Measurements from ENCODE around the gene PALLD. TPM values are rescaled to one million over a fixed set of nuclear protein-coding genes. Genes with fewer than 3 reads are reported as not detected.
"Not testable (repeated sequence)": the region's sequence is repeated elsewhere in the genome, so short reads cannot be mapped to it uniquely, and the experiment has no call there.

PALLD gene
- polyA plus RNA-seq, 3 donors: 7.0 to 145 (median 22.7) TPM

GRCh38 chr4:168723020-168723419 is 226.2 kb downstream of the PALLD start:
- no peak overlapping the region for H3K27ac ChIP-seq (ENCODE audit: low read depth, low read length)
- 19 to 62% (median 25%) methylated on average over 3 of the region's 3 CpGs for WGBS, 3 donors

DNA sequence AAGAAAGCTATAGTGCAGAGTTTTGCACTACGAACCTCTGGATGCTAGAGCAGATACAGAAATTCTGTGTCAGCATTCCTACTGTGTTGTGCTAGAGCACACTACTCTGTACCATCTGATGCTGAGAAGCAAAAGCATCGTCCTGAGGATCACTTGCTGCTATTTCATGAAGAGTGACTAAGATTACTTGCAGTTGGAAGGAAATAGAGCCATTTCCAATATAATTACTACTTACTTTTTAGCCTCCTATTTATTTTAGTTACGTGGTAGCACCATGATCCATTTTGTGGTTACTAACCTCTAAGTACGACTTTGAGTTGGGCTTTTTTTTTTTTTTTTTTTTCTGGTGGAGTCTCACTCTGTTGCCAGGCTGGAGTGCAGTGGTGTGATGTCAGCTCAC is 226.7 kb downstream of the PALLD start:
- no peak overlapping the region for H3K27ac ChIP-seq (ENCODE audit: low read depth, low read length)

DNA sequence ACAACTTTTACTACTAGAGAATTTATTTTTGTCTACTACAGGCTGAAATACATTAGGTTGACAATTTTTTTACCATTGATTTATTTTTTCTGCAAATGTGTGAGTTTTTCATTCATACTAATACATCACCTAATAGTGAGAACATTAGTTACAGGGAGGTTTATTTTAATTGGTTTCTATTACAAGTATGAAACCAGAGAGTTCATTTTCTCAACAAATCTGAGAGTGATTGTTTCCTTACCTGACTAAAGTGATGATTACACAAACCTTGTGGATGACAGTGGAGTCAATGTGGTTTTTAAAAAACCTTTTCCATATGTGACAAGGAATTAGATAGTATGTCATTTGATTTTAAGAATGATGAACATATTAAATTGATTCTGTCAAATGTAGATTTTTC is 227.4 kb downstream of the PALLD start:
- no peak overlapping the region for H3K27ac ChIP-seq (ENCODE audit: low read depth, low read length)

More for the DNA sequence above, 226.7 kb downstream of the PALLD start:
- WGBS, 3 donors: 71 to 84% (median 73%) methylated on average over 4 of the region's 4 CpGs

GRCh38 chr4:168724686-168725411 is 228.0 kb downstream of the PALLD start:
- no peak overlapping the region for H3K27ac ChIP-seq (ENCODE audit: low read depth, low read length)
- 81 to 83% (median 82%) methylated on average over 5 of the region's 5 CpGs for WGBS, 3 donors

DNA sequence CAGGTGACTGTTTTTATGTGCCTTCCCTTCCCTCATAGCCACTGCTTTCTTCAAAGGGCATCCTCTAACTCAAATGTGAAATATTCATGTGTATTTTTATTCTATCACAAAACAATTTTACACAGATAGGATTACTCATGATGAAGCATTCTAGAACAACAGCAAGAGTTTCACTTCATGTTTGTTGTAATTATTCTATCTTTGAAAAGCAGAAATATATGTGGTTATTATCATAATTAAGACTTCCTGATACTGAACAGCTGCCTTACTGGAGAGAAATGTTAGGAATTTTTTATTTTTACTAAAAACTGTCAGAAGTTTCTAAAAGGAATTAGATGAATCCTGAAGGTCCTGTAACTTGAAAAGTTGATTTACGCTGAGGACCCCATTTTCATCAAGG is 229.1 kb downstream of the PALLD start:
- H3K27ac ChIP-seq (ENCODE audit: low read depth, low read length): no peak overlapping the region
- WGBS, 3 donors: 86 to 100% (median 95%) methylated on average over 1 of the region's 1 CpG

DNA sequence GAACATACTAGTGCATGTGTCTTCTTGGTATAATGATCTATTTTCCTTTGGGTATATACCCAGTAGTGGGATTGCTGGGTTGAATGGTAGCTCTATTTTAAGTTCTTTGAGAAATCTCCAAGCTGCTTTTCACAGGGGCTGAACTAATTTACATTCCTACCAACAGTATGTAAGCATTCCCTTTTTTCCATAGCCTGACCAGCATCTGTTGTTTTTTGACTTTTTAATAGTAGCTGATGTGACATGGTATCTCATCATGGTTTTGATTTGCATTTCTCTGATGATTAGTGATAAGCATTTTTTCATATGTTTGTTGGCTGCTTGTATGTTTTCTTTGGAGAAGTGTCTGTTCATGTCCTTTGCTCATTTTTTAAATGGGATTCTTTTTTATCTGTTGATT is 230.3 kb downstream of the PALLD start:
- H3K27ac ChIP-seq (ENCODE audit: low read depth, low read length): not testable (repeated sequence)

DNA sequence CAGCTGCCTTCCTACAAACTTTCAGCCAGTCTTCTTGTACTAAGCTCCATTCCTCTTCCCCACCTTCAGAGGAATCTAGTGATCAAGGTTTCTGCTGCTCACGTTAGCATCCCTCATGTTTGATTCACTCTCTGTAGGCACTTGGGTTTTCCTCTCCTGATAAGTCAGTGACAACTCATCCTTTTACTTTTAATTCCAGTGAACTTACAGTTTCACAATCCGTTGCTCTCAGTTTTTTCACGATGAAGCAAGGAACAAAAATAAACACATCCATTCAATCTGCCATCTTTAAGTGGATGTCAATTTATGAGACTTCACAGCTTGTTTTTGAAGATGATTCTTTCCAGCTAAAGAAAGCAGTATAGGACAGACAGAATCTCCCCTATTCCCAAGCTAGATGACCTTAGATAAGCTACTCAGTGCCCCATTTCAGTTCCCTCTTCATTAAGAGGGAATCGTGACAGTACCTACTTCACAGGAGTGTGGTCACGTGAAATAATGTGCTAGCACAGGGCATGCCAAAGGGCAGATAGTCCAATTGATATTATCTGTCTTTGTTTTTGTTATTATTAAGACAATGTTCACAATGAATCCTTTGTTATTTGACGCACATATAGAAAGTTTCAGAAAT is 234.3 kb downstream of the PALLD start:
- 84 to 86% (median 84%) methylated on average over 6 of the region's 6 CpGs for WGBS, 3 donors
- H3K27ac ChIP-seq (ENCODE audit: low read depth, low read length): no peak overlapping the region

GRCh38 chr4:168731706-168732414 is 235.0 kb downstream of the PALLD start:
- H3K27ac ChIP-seq (ENCODE audit: low read depth, low read length): no peak overlapping the region

DNA sequence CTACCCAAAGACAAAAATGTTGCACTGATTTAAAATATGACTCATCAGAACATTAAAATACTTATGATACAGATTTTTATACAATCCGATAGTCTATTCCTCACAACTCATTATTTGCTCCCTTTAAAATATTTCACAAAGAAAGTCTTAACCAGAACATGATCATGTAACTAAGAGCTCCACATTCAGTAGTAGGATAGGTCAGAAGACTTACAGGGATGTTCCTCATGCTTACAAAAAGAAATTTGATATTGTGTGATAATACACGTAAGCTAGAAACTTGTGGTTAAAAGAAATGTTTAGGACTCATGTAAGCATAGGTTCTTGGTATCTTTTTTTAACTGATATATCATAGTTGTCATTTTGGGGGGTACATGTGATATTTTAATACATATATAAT is 235.9 kb downstream of the PALLD start:
- whole genome bisulfite sequencing, 3 donors: 92 to 94% (median 93%) methylated on average over 2 of the region's 2 CpGs
- no peak overlapping the region for H3K27ac ChIP-seq (ENCODE audit: low read depth, low read length)

More at GRCh38 chr4:168731706-168732414, 235.0 kb downstream of the PALLD start:
- 73 to 78% (median 75%) methylated on average over 6 of the region's 6 CpGs for WGBS, 3 donors

GRCh38 chr4:168734703-168735678 is 238.1 kb downstream of the PALLD start:
- WGBS, 3 donors: 67 to 79% (median 75%) methylated on average over 11 of the region's 11 CpGs
- no peak overlapping the region for H3K27ac ChIP-seq (ENCODE audit: low read depth, low read length)

DNA sequence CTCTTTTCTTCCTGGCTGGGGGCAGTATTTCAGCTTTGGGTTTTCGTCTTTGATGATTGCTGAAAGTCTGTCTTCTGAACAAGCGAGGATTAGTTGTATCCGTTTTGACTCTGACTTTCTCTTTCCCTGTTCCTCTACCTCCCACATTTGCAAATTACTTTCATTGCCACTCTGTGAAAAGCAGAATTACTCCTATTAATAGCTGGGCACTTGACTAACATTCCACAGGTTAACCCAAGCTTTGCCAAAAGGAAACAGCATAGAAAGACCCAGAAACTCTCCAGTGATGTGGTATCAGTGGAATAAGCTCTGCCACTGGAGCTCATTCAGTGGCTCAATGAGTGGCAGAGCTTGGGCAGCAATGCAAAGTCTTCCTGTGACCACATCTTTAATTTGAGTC is 238.9 kb downstream of the PALLD start:
- 52 to 84% (median 75%) methylated on average over 3 of the region's 3 CpGs for WGBS, 3 donors

DNA sequence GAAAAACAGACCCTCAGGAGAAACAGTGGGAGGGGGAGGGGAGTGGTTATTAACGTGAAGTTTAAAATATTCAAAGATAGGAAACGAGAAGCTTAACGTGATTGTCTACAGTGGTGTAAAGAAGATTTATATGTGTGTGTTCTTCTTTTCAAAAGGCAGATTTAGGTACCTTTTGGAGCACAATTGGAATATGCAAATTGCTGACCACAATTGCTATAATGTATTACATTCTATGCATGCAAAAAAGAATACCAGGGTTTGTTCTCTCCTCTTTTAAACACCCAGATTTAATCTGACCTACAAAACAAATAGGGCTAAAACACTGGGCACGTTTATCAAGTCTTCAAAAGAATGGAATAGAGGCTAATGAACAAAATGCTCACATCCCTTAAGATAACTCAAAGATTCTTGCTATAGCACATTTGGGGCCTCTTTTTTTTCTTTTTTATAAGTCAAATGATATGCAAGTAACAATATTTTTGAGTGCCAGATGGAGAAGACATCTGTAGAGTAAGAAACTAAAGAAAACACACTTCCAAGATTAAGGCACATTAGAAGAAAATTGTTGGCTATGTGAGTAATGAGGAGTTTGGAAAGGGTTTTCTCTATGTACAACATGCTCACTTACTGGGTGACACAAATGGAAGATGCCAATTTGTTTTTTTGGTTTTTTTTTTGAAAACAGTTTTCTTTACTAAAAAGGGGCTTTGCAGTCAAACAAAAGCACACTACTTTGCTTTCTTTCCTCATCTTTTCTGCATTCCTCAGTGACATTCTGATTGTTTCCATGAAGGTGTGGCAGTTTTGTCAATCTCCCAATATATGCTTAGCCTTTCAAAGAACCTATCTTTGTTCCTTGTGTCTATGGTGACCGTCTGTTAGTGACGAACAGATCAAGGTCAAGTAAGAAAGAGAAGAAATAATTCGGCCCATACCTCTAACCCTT is 240.3 kb downstream of the PALLD start:
- H3K27ac ChIP-seq (ENCODE audit: low read depth, low read length): no peak overlapping the region
- 67 to 86% (median 81%) methylated on average over 7 of the region's 7 CpGs for WGBS, 3 donors

More for the DNA sequence above, 238.9 kb downstream of the PALLD start:
- H3K27ac ChIP-seq (ENCODE audit: low read depth, low read length): no peak overlapping the region

DNA sequence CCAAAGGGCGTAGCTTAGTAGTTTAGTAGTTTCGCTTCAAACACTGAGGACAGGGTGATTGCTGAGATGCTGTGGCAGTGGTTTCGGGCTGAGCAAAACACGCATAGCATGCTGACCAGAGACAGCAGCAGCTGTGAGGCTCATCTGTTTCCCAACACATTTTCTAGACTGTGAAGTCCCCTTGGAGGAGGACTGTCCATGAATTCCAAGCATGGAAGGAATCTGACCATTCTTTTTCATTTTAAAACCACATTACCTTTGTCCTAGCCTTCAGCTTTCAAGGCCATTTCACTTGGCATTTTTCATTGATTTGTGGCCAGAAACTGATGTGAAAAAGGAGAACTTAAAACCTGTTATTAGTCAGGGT is 240.9 kb downstream of the PALLD start:
- H3K27ac ChIP-seq (ENCODE audit: low read depth, low read length): no peak overlapping the region

DNA sequence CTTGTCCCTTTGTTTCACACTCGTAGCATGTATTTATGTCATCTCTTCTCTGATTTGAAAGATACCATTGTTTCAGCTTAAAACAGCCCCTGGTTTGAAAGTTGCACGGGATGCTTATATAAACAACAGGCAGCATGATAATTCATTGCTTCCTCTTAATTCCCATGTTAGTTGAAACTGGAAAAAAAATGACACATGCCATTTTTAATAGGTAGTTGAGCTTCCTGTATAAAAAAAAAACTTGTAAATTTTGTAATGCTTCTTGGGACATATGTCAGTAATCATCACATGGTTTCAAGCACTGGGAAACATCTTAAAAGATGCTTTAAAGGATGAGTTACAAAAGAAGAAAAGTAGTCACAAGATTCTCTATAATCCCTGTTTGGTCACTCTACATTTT is 243.0 kb downstream of the PALLD start:
- no peak overlapping the region for H3K27ac ChIP-seq (ENCODE audit: low read depth, low read length)
- 43 to 49% (median 47%) methylated on average over 2 of the region's 2 CpGs for WGBS, 3 donors

More for the DNA sequence above, 240.9 kb downstream of the PALLD start:
- 92 to 97% (median 94%) methylated on average over 4 of the region's 4 CpGs for WGBS, 3 donors

DNA sequence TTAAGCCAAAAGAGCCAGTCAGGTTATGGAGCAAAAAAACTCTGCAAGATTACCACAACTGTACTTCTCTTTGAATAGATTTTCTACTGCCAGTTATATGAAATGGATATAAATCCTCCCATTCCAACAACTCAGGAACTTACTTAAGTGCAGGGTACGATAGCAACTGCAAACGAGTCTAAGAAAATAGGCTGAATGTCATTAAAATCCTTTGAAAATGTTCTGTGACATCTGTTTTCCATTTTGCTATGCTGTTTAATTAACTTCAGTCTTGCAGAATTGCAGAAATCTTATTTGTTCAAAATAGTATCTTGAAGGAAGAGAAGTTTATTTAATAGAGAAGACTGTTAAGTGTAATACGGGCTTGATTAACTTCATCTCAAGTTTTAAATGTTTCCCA is 243.8 kb downstream of the PALLD start:
- 74 to 83% (median 75%) methylated on average over 3 of the region's 3 CpGs for WGBS, 3 donors
- H3K27ac ChIP-seq (ENCODE audit: low read depth, low read length): no peak overlapping the region

DNA sequence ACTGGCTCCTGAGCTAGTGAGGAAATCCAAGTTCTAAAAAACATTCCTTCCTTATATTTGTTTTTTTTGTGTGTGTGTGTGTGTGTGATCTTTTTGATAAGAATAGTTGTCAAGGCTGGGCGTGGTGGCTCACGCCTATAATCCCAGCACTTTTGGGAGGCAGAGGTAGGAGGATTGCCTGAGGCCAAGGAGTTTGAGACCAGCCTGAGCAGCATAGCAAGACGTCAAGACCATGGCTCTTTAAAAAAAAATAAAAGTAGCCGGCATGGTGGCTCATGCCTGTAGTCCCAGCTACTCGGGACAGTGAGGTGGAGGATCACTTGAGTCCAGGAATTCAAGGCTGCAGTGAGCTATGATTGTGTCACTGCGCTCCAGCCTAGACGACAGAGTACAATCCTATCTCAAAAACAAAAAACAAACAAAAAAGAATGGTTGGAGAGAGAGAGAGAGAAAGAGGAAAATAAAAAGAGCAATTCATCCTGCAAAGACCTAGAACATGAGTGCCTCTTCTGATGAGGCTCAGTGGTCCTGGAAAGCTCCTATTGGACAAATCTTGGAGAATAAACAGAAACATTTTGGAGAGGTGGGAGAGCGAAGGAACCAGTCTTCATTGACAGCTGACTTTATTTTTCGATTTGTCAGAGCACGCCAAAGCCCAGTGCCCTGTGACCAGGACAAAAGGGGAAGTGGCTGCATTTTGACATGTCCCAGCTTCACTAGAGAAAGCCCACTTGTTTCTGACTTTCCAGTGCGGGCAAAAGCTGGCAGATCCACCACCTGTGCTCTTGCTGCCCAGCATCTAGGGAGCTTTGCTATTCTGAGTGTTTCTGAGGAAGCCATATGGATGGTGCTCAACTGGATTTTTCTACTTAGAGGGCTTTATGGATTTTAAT is 244.7 kb downstream of the PALLD start:
- H3K27ac ChIP-seq (ENCODE audit: low read depth, low read length): no peak overlapping the region
- 75 to 82% (median 79%) methylated on average over 11 of the region's 11 CpGs for WGBS, 3 donors

DNA sequence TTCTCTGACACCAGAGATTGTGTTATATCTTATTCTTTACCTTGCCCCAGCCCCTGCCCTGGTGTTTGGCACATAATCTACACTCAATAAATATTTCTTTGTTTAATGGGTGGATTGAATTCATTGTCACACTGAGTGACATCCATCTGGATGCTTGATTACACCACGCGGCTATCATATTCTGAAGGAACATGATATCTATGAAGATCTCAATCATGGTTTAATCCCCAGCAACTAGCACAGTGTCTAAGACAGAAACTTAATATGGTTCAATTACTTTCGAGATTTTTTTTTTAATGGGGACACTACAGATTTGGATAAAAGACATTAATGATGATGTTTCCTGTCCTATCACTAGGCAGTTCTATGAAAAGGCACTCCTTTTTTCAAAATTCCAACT is 246.3 kb downstream of the PALLD start:
- H3K27ac ChIP-seq (ENCODE audit: low read depth, low read length): no peak overlapping the region
- WGBS, 3 donors: 91 to 96% (median 94%) methylated on average over 3 of the region's 3 CpGs

Data from adipose tissue (tissue), 3 donors.